Gastroesophageal sphincter (tissue), 3 donors: Measurements from ENCODE around the gene NDUFB8.

ENCODE experiments used
- CTCF ChIP-seq, 4 experiments: fragments of 200-600 bp in 2 of 4; fragments of 450-650 bp in 2 of 4; sonication (generic) in 1 of 4; IDR thresholded peaks; one replicate each; pipeline ENCODE4 v1.5.1; 2017 to 2019; ENCODE audit warnings: antibody characterized with exemption in 4 of 4, mild to moderate bottlenecking in 2 of 4, moderate library complexity in 2 of 4
- EP300 ChIP-seq: sonication (generic); formaldehyde crosslinking; IDR thresholded peaks from one replicate; pipeline ENCODE4 v1.6.1; 2017; ENCODE audit warnings: antibody characterized with exemption, mild to moderate bottlenecking
- POLR2A ChIP-seq, 2 donors: fragments of 450-650 bp; IDR thresholded peaks; one replicate each; pipeline ENCODE4 v1.6.1; 2017; ENCODE audit warnings: antibody characterized with exemption in 2 of 2, mild to moderate bottlenecking in 2 of 2, moderate library complexity in 1 of 2

- TF ChIP-seq CTCF (IDR thresholded peaks at IDR 0.05) (no peak), POLR2A (IDR thresholded peaks at IDR 0.05) (no peak), EP300 (no peak)
Observed at GRCh38 chr10:100510533-100511308, 18.9 kb downstream of the NDUFB8 start.
